Gastrocnemius medialis (tissue), 4 donors: ENCODE measurements around the gene APBB2. TPM values are rescaled to one million over a fixed set of nuclear protein-coding genes. Genes with fewer than 3 reads are reported as not detected.

Source experiments
- ATAC-seq, 2 donors: fragments of 150-250 bp; one replicate each; pipeline ENCODE4 v1.9.1; 2016
- DNase-seq, 2 donors: peaks; one replicate each; pipeline ENCODE4 v3.0.0-alpha.2; 2019
- H3K27ac ChIP-seq, 4 donors: fragments of 200-600 bp; sonication (generic); 1 replicate in 1 of 4; 2 replicates in 3 of 4; pipeline ENCODE4 v1.5.1; 2016 to 2018; ENCODE audit warnings: mild to moderate bottlenecking in 2 of 4, moderate library complexity in 1 of 4
- H3K27me3 ChIP-seq, 3 donors: fragments of 200-600 bp; sonication (generic) in 2 of 3; 1 replicate in 1 of 3; 2 replicates in 2 of 3; pipeline versions ENCODE4 v1.5.1 to v1.6.0; 2016 to 2019; ENCODE audit warnings: mild to moderate bottlenecking in 1 of 3, moderate library complexity in 1 of 3
- H3K36me3 ChIP-seq, 2 donors: fragments of 200-600 bp; sonication (generic) in 1 of 2; one replicate each; pipeline ENCODE4 v1.5.1; 2017 to 2018
- H3K4me1 ChIP-seq, 2 donors: fragments of 200-600 bp; sonication (generic) in 1 of 2; one replicate each; pipeline ENCODE4 v1.5.1; 2016 to 2017; ENCODE audit warnings: mild to moderate bottlenecking in 2 of 2
- H3K4me3 ChIP-seq, 4 donors: fragments of 200-600 bp; sonication (generic) in 3 of 4; 1 replicate in 1 of 4; 2 replicates in 3 of 4; pipeline ENCODE4 v1.5.1; 2016 to 2019; ENCODE audit warnings: mild to moderate bottlenecking in 2 of 4
- H3K9me3 ChIP-seq, 3 donors: fragments of 200-600 bp; sonication (generic) in 2 of 3; 1 replicate in 1 of 3; 2 replicates in 2 of 3; pipeline ENCODE4 v1.5.1; 2016 to 2019
- POLR2A ChIP-seq, 2 donors: fragments of 450-650 bp; IDR thresholded peaks; one replicate each; pipeline ENCODE4 v1.6.1; 2017; ENCODE audit warnings: antibody characterized with exemption in 2 of 2, mild to moderate bottlenecking in 2 of 2, moderate library complexity in 2 of 2
- in situ Hi-C, 4 donors: fragments of 200-750 bp; cut with MboI; loops; one replicate each; pipeline versions ENCODE4 v1.15.0 to v1.8.0; 2017; ENCODE audit warnings: low sequenced_read_pairs in 4 of 4
- intact Hi-C: fragments of 100-400 bp; cut with DNase I; formaldehyde crosslinking; loops from one replicate; pipeline ENCODE4 v1.15.1; 2023; ENCODE audit warnings: low total_unique reads
- total RNA-seq, 4 donors: library from RNA; depleted of rRNA; stranded (reverse); fragments of >200 nt; gene quantifications; one replicate each; pipeline versions ENCODE4 v1.1.0 to v1.2.3, GENCODE V29; 2016
- TF ChIP-seq, protein P1 (sequence below), 5 experiments: fragments of 450-650 bp in 3 of 5; fragments of 200-600 bp in 2 of 5; sonication (generic) in 2 of 5; IDR thresholded peaks in 4 of 5; conservative IDR thresholded peaks in 1 of 5; 1 replicate in 4 of 5; 2 replicates in 1 of 5; pipeline ENCODE4 v1.5.1; 2016 to 2019; ENCODE audit warnings: antibody characterized with exemption in 5 of 5, mild to moderate bottlenecking in 3 of 5, moderate library complexity in 3 of 5

APBB2 gene
- total RNA-seq, 4 donors from 2014 or later, result 14.3 to 20.5 (median 14.5) TPM

DNA sequence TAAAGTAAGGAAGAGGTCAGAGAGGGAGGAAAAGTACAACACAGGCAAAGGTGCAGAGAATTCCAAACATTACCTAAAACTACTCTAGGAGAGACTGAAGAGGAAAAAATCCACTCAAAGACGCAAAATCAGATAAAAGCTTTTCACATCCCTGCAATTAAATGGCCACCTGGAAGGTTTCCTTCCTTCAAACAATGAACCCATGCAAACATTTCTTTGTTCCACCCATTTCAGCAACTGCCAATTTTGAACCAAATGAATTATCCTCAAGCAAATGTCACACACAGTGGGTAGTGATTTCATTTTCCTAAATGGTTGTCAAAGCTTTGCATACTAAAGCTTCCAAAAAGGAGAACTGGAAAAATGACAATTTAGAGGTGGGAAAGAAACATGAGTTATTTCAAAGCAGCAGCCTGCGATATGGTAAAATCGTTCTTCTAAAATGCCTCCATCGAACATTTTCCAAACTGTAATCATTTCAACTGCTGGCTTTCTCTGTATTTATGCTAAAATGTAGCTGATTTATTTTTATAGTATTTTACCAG is 45.0 kb downstream of the APBB2 start:
- ATAC-seq (no peak), DNase-seq (no peak)
- Histone ChIP-seq H3K27me3 (no peaks in the 10 kb centered on the region), H3K4me1 (no peaks in the 10 kb centered on the region), H3K9me3 (no peaks in the 10 kb centered on the region), H3K27ac (no peak overlapping the region), H3K4me3 (no peak overlapping the region), H3K36me3 (no peaks in the 10 kb centered on the region)
- in situ Hi-C loops, result no loop called here
- TF ChIP-seq POLR2A (IDR thresholded peaks at IDR 0.05), result no peak
- TF ChIP-seq, protein P1, sequence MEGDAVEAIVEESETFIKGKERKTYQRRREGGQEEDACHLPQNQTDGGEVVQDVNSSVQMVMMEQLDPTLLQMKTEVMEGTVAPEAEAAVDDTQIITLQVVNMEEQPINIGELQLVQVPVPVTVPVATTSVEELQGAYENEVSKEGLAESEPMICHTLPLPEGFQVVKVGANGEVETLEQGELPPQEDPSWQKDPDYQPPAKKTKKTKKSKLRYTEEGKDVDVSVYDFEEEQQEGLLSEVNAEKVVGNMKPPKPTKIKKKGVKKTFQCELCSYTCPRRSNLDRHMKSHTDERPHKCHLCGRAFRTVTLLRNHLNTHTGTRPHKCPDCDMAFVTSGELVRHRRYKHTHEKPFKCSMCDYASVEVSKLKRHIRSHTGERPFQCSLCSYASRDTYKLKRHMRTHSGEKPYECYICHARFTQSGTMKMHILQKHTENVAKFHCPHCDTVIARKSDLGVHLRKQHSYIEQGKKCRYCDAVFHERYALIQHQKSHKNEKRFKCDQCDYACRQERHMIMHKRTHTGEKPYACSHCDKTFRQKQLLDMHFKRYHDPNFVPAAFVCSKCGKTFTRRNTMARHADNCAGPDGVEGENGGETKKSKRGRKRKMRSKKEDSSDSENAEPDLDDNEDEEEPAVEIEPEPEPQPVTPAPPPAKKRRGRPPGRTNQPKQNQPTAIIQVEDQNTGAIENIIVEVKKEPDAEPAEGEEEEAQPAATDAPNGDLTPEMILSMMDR (IDR thresholded peaks at IDR 0.05 in 4 of 5, conservative IDR thresholded peaks at IDR 0.05 in 1 of 5), result no peak
- intact Hi-C loops, result no loop called here

DNA sequence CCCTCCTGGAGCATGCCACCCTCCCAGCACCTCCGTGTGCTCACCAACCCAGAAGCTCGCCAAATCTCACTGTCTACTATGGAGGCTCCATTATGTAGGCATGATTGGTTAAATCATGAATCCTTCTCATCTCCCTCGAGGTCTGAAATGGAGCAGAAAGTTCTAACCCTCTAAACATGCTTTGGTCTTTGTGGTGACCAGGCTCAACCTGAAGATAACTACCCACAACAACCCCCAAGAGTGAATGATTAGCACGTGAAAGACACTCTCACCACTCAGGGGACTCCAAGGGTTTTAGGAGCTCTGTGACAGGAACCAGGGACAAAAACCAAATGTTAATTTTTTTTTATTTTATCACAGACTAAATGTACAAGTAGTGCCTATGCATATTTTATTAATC is 47.2 kb downstream of the APBB2 start:
- in situ Hi-C loops, result no loop called here
- H3K27me3 ChIP-seq, result no peaks in the 10 kb centered on the region

DNA sequence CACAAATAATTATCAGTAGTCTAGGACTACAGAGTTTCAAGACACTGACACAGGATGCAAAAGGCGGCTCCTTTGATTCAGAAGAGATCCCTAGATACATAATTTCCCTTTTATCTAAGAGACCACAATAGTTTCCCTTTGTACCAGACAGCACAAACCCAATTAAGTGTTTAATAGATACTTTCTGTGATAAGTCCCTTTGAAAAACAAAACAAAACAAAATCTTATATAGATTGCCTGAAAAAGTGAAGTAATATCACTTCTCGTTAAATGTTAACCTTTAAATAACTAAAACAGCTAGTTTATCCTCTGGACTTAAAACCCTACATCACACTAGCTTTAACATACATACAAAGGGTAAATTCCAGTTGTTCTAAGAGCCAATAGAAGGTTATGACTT is 49.9 kb downstream of the APBB2 start:
- TF ChIP-seq, protein P1 (IDR thresholded peaks at IDR 0.05 in 4 of 5, conservative IDR thresholded peaks at IDR 0.05 in 1 of 5), result no peak
- no peak for TF ChIP-seq POLR2A (IDR thresholded peaks at IDR 0.05)
- Histone ChIP-seq H3K9me3 (no peaks in the 10 kb centered on the region), H3K4me1 (peaks cover 0 to 3% of the 10 kb centered on the region in 2 donors), H3K36me3 (no peaks in the 10 kb centered on the region), H3K27ac (no peak overlapping the region), H3K4me3 (no peak overlapping the region), H3K27me3 (no peaks in the 10 kb centered on the region)
- no peak for DNase-seq
- intact Hi-C loops, result no loop called here
- in situ Hi-C loops, result no loop called here
- no peak for ATAC-seq

More for the DNA sequence above, 47.2 kb downstream of the APBB2 start:
- Histone ChIP-seq H3K4me3 (no peak overlapping the region), H3K4me1 (no peaks in the 10 kb centered on the region), H3K9me3 (no peaks in the 10 kb centered on the region), H3K36me3 (no peaks in the 10 kb centered on the region), H3K27ac (no peak overlapping the region)
- intact Hi-C loops, result no loop called here
- DNase-seq, result no peak
- no peak for ATAC-seq
- TF ChIP-seq POLR2A (IDR thresholded peaks at IDR 0.05), result no peak

DNA sequence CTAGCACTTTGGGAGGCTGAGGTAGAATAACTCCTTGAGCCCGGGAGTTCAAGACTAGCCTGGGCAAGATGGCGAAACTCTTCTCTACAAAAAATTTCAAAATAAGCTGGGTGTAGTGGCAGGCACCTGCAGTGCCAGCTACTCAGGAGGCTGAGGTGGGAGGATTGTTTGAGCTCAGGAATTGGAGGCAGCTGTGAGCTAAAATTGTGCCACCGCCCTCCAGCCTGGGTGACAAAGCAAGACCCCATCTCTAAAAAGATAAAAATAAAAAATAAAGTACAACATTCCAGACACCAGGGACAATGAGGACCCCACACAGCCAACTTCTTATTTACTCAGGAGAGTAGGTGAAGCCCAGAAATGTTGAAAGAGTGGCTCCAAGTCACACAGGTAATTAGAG is 53.0 kb downstream of the APBB2 start:
- ATAC-seq (no peak), DNase-seq (no peak)
- intact Hi-C loops (no loop called here), in situ Hi-C loops (no loop called here)
- no peaks in the 10 kb centered on the region for H3K27me3 ChIP-seq
- TF ChIP-seq POLR2A (IDR thresholded peaks at IDR 0.05), result no peak
- TF ChIP-seq, protein P1 (IDR thresholded peaks at IDR 0.05 in 4 of 5, conservative IDR thresholded peaks at IDR 0.05 in 1 of 5), result no peak
- no peak overlapping the region for H3K27ac ChIP-seq
- H3K9me3 ChIP-seq, result no peaks in the 10 kb centered on the region
- no peaks in the 10 kb centered on the region for H3K36me3 ChIP-seq
- no peak overlapping the region for H3K4me3 ChIP-seq
- H3K4me1 ChIP-seq, result peaks cover 0 to 3% of the 10 kb centered on the region in 2 donors

DNA sequence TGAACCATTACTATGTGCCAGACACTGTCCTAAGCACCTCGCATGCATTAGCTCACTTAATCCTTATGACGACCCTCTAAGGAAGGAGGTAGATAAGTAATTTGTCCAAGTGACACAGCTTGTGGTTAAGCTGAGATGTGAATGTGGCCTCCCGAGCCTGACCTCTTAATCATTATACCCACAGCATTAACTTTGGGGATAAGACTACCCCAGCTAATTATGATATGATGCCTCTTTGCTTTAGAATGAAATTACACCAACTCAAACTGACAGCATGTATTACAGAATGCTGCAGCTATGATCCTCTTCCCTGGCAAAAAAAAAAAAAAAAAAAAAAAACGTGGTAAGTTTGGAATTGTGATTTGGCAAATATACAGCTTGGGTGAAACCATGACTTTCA is 53.5 kb downstream of the APBB2 start:
- DNase-seq (no peak), ATAC-seq (no peak)
- Histone ChIP-seq H3K36me3 (no peaks in the 10 kb centered on the region), H3K4me1 (peaks cover 0 to 4% of the 10 kb centered on the region in 2 donors), H3K27me3 (no peaks in the 10 kb centered on the region), H3K27ac (peak overlapping the region in 2 of 4 donors; percentile 22 to 23), H3K9me3 (no peaks in the 10 kb centered on the region), H3K4me3 (no peak overlapping the region)
- in situ Hi-C loops (no loop called here), intact Hi-C loops (no loop called here)
- TF ChIP-seq POLR2A (IDR thresholded peaks at IDR 0.05), result no peak
- TF ChIP-seq, protein P1 (IDR thresholded peaks at IDR 0.05 in 4 of 5, conservative IDR thresholded peaks at IDR 0.05 in 1 of 5), result no peak
